GM18873 (cell line): ENCODE results near the gene VAPB.
"Not testable (repeated sequence)": the region's sequence is repeated elsewhere in the genome, so short reads cannot be mapped to it uniquely, and the experiment has no call there.

Experiments used
- ATAC-seq: cut with Tn5 transposase; IDR thresholded peaks from one replicate; pipeline ENCODE4 v1.9.1; 2021; ENCODE audit warnings: mild to moderate bottlenecking, moderate library complexity, moderate number of reproducible peaks; ENCODE audit not compliant: unreplicated experiment, low FRiP score

Gene VAPB

DNA sequence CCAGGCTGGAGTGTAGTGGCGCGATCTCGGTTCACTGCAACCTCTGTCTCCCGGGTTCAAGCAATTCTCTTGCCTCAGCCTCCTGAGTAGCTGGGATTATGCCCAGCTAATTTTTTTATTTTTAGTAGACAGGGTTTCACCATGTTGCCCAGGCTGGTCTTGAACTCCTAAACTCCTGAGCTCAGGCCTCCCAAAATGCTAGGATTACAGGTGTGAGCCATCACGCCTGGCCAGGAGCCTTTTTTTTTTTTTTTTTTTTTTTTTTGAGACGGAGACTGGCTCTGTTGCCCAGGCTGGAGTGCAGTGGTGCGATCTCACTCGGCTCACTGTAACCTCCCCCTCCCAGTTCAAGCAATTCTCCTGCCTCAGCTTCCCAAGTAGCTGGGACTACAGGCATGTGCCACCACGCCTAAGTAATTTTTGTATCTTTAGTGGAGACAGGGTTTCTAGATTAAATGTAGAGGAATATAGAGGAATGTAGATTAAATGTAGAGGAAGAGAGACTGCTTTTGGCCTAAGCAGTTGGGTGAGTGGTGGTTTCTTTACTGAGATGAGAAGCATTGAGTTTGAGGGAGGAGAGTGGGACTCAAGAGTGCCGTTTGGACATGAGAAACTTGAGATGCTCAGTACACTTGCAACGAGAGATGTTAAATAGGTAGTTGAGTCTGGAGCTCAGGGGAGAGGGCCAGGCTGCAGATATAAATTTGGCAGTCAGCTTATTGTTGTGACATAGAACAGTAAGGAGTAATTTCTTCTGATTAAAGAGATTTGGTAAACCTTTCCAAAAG lies 16.7 kb downstream of the VAPB start:
- ATAC-seq: no peak

DNA sequence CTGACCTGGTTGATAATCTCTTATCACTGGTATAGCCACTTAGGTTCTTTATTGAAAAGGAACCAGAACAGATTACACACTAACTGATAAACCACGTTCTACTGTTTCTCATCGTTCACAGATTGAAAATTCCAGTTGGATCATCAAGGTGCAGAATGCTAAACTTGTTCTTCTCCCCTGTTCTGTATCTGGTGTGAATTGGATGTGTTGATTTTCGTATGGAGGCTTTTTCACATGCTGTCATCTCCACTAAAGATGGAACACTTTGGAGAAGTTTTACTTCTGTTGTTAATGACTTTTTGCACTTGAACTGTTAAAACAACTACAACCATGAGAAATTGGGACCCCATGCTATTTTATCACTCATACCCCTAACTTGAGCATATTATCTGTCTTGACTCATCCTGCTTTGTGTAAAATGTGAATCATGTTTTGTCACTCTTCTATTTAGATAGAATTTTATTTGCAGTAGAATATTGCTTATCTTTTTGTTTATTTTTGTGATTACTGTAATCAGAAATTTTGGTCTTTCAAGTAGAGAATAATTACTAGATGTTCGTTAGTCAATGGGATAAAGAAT lies 17.5 kb downstream of the VAPB start:
- no peak for ATAC-seq

DNA sequence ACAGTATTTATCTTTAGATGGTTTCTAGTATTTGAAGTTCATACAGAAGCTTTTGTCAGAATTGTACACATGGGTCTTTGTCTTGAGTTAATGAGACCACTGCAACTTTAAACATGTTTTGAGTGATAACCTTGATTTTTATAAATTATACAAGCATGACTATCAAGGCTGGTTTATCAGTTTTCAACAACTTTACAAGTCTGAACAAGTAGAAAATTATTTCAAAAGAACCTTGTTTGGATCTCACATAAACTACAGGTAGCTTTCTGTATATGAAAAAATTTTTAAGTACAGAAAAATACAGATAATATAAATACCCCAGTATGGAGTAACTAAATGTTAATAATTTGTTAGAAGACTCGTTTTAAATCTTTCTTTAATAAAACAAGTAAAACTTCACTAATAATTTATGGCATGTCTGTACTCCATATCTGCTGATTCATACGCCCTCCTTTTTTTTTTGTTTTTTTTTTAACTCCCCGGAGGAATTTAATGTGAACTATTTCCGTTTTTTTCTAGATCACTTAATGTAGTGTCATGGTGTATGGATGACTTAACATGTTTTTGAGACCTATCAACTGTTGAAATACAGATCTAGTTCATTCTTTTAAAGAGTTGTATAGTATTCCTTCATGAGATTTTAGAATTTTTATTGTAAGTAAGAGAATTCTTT lies 18.3 kb downstream of the VAPB start:
- no peak for ATAC-seq

DNA sequence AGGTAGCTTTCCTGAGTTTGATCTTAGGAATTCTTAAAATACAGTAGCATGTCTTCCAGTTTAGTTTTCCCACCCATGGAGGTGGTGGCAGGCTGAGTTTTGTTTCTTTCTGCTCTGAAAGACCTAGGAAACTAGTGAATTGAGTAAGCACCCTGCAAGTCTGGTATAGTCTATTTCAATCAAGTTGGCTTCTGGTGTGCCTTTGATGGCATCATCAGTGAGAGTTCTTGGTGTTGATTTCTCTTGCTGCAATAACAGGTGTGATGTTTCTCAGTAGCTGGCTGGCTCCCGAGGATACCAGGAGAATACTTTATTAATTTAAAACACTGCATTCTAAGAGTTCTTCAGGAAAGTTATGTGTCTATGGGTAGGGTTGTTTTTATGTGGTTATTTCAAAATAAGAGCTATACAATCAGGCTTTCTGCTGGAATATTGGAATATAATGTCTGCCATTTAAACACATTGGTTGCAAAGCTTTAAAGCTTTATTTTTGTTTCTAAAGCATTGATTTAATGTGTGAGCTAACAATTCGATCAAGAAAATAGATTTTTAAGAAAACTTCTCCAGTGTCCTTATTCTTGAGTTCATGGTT lies 19.0 kb downstream of the VAPB start:
- peak; percentile 51 for ATAC-seq

- ATAC-seq: no peak
Measured at GRCh38 chr20:58408603-58409246, 19.7 kb downstream of the VAPB start.

- ATAC-seq: not testable (repeated sequence)
Measured at GRCh38 chr20:58414216-58414615, 25.2 kb downstream of the VAPB start.

GRCh38 chr20:58414786-58415185 lies 25.8 kb downstream of the VAPB start:
- ATAC-seq: not testable (repeated sequence)

DNA sequence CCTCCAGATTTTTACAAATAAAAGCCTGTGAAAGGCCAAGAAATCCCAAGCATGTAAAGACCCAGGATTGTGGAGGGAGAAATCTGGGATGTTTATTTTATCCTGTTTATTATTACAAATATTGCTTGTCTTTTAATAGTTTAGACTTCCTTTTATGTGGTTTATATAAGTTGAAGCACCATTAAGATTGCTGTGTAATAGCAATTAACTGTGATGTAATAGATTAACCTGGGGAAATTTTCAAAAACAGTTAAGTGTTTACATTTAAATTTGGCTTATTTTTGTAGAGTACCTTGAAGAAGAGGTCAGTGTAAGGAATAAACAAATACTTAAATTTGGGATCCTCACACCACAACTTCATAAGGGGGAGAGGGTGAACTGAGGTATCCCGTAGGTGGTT lies 27.0 kb downstream of the VAPB start:
- ATAC-seq: no peak

GRCh38 chr20:58416835-58417234 lies 27.8 kb downstream of the VAPB start:
- no peak for ATAC-seq

- ATAC-seq: no peak
Measured at GRCh38 chr20:58417438-58417837, 28.4 kb downstream of the VAPB start.

DNA sequence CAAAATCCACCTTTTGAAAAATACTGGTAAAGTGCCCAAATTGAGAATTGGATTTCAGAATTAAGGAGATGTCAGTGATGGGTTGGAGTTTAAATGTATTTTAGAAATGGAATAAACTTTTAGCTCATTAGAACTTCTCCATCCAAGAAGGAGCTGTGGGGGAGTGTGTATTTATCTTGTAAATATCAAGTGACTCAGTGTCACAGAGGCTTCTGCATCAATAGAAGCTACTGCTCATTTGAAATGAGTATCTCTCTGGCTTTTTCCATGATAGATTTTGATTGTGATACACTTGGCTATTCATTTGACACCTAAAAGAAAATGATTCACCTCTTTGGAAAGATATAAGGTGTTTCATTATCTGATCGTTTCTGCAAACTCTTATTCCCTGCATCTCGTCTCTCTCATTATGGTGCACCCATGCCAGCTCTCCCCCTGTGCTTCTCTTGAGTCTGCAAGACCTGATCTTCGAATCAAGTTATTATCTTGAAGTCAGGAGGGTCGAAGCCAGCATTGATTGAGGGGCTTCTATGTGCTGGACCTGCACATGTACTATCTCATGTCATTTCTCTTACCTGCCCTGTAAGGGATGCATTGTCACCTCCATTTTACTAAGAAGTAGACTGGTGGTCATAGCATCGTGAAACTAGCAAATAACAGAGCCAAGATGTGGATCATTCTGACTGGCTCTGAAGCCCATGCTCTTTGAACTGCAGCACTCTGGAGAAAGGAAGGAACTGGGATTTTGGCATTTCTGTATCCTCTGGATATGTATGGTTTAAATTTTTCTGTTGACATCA lies 30.1 kb downstream of the VAPB start:
- ATAC-seq: no peak

DNA sequence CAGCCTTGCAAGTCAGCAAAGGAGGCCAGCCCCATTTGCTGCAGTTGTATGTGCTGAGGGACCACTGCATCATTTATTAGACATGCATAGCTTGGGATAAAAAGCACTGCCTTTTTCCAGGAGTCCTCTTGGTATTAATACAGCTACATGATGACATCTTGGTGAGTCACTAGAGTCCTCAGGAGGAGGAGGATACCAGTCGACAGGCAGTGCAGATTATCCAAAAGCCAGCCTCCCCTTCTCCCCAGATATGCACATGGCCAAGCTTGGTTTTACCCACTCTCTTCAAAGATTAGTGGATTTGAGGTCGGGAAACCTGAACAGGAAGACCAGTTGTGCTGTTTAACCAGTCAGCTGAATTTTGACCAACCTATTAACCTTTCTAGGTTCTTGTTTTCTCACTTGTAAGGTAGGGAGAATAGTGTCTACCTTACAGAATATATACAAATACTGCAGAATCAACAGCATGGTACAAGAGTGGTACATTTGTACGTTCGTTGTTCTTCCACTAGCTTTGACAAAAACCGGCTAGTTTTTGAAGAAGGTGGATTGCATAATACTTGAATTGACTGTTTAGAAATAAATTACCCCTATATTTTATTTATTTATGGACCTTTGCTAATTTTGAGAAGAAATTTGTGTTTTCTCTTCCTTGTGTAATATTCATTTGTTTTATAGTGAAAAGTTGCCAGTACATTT lies 31.9 kb downstream of the VAPB start:
- no peak for ATAC-seq

GRCh38 chr20:58421497-58421850 lies 32.4 kb downstream of the VAPB start:
- ATAC-seq: no peak

DNA sequence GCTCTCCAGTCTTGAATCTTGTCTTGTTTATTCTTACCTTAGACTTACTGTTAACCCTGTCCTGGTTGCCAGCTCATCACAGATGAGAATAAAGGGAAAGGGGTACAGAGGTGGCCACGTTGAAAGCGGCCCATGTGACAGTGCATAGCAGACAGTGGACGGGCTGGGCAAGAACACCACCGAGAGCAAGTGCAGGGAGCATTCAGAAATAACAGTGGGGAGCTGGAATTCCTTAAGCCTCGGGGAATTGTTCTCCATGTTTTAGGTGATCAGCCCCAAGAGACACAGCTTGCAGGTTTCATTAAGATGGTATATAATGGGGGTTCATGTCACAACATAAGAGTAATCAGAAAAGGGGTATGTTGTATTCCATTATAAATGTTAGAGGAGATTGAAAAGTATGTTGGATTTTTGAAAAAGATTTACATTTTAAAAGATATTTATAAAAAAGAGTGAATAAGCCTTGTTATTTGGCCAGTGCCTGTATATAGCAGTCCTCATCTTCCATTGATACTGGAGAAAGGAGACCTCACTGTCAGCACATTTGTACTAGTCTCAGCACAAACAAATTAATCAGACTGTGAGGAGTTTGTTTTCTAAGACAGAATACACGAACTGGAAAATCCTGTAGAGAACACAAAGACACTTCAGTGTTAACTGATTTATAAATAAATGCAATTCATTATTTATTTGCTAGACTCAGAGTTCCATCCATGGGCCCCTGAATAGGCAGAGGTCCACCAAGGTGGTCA lies 35.4 kb downstream of the VAPB start:
- ATAC-seq: no peak

GRCh38 chr20:58427571-58427970 lies 38.5 kb downstream of the VAPB start:
- ATAC-seq: not testable (repeated sequence)

- ATAC-seq: no peak
Measured at GRCh38 chr20:58428364-58428763, 39.3 kb downstream of the VAPB start.

GRCh38 chr20:58429303-58429702 lies 40.3 kb downstream of the VAPB start:
- no peak for ATAC-seq

DNA sequence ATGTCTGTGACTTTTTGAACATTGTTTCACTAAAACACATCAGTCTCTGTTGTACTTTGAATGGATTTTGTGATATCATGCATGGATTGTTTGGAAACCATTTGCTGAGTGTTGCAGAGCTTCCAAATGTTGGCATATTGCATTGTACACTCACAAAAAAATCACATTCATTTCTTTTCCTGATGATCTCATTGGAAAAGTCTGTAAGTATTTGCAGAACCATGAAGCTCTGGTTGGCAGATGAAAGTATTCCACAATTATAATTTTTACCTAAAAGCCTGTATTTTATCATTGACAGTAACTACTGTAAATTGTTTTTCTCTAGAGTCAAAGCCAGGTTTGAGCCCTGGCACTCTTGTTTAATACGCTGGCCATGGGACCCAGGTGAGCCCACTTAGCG lies 42.1 kb downstream of the VAPB start:
- ATAC-seq: no peak
